Small intestine (tissue), 7 donors: Measurements from ENCODE around the gene FCHO1. TPM values are rescaled to one million over a fixed set of nuclear protein-coding genes. Genes with fewer than 3 reads are reported as not detected.
"Not testable (repeated sequence)": the region's sequence is repeated elsewhere in the genome, so short reads cannot be mapped to it uniquely, and the experiment has no call there.

Source experiments
- DNase-seq, 2 donors: peaks; one replicate each; pipeline versions ENCODE4 v3.0.0 to v3.0.0-alpha.2; 2013
- FAIRE-seq: peaks from 2 replicates; lab custom pipeline; 2012; peaks lifted over from hg19 to GRCh38; lab: Jason Lieb, UNC
- H3K27ac ChIP-seq, 3 donors: one replicate each; pipeline ENCODE4 v1.5.1; 2013; ENCODE audit warnings: low read length in 2 of 3, mild to moderate bottlenecking in 2 of 3, control low read depth in 1 of 3, inconsistent platforms in 1 of 3, low read depth in 1 of 3, moderate library complexity in 1 of 3
- H3K27me3 ChIP-seq, 3 donors: one replicate each; pipeline ENCODE4 v1.6.1; 2013; ENCODE audit warnings: low read length in 3 of 3, inconsistent platforms in 1 of 3; ENCODE audit not compliant: control insufficient read depth in 3 of 3, insufficient read depth in 3 of 3
- H3K36me3 ChIP-seq, 3 donors: one replicate each; pipeline ENCODE4 v1.6.1; 2013; ENCODE audit warnings: low read length in 3 of 3, inconsistent platforms in 1 of 3, low read depth in 1 of 3, mild to moderate bottlenecking in 1 of 3, moderate library complexity in 1 of 3; ENCODE audit not compliant: control insufficient read depth in 3 of 3, insufficient read depth in 2 of 3
- H3K4me1 ChIP-seq, 3 donors: one replicate each; pipeline ENCODE4 v1.6.1; 2013; ENCODE audit warnings: low read length in 2 of 3, inconsistent platforms in 1 of 3, low read depth in 1 of 3, mild to moderate bottlenecking in 1 of 3, moderate library complexity in 1 of 3; ENCODE audit not compliant: control insufficient read depth in 3 of 3, insufficient read depth in 2 of 3
- H3K4me3 ChIP-seq, 3 donors: one replicate each; pipeline ENCODE4 v1.5.1; 2013; ENCODE audit warnings: low read length in 3 of 3, control low read depth in 1 of 3, inconsistent platforms in 1 of 3, low read depth in 1 of 3, mild to moderate bottlenecking in 1 of 3, moderate library complexity in 1 of 3
- H3K9me3 ChIP-seq, 2 donors: one replicate each; pipeline ENCODE4 v1.6.1; 2013; ENCODE audit warnings: low read depth in 1 of 2, low read length in 1 of 2; ENCODE audit not compliant: control insufficient read depth in 2 of 2, insufficient read depth in 1 of 2
- WGBS, 3 donors: extraction: QIAGEN DNeasy Blood & Tissue Kit; methylation state at CpG; one replicate each; pipeline ENCODE4 v1.1.7; 2013; 5-methylcytosine and 5-hydroxymethylcytosine counted together
- polyA plus RNA-seq, 4 donors: library from polyadenylated mRNA; stranded (reverse) in 3 of 4; unstranded in 1 of 4; fragments of 200-250 nt in 3 of 4; fragments of 120-200 nt in 1 of 4; gene quantifications; one replicate each; pipeline versions ENCODE4 v1.2.1 to v1.2.3, GENCODE V29; 2013
- donor health status: healthy with polysubstance abuse.
- donor health status: control.
- donor health status: control.
- donor health status: Bipolar disorder and iron deficiency.
- donor health status: healthy.

FCHO1 gene
- polyA plus RNA-seq, 4 donors: 1.4 to 3.1 (median 2.2) TPM

- H3K36me3 ChIP-seq: no peaks in the 10 kb centered on the region
- H3K4me1 ChIP-seq: peaks cover 0 to 11% (median 0%) of the 10 kb centered on the region in 3 donors
- no peaks in the 10 kb centered on the region for H3K9me3 ChIP-seq
- no peak overlapping the region for H3K27ac ChIP-seq
- DNase-seq (no peak), FAIRE-seq (no peak)
- 54 to 63% (median 63%) methylated on average over 27 of the region's 27 CpGs for WGBS, 3 donors
- H3K27me3 ChIP-seq: no peaks in the 10 kb centered on the region
- H3K4me3 ChIP-seq: no peak overlapping the region
Observed at GRCh38 chr19:17775991-17776803, 24.9 kb downstream of the FCHO1 start.

- H3K9me3 ChIP-seq, H3K36me3 ChIP-seq, H3K27me3 ChIP-seq, DNase-seq, FAIRE-seq, H3K4me3 ChIP-seq, H3K27ac ChIP-seq: not testable (repeated sequence)
- 73 to 79% (median 77%) methylated on average over 10 of the region's 10 CpGs for WGBS, 3 donors
- peaks cover 0 to 11% (median 0%) of the 10 kb centered on the region in 3 donors for H3K4me1 ChIP-seq
Observed at GRCh38 chr19:17777840-17778239, 26.6 kb downstream of the FCHO1 start.

DNA sequence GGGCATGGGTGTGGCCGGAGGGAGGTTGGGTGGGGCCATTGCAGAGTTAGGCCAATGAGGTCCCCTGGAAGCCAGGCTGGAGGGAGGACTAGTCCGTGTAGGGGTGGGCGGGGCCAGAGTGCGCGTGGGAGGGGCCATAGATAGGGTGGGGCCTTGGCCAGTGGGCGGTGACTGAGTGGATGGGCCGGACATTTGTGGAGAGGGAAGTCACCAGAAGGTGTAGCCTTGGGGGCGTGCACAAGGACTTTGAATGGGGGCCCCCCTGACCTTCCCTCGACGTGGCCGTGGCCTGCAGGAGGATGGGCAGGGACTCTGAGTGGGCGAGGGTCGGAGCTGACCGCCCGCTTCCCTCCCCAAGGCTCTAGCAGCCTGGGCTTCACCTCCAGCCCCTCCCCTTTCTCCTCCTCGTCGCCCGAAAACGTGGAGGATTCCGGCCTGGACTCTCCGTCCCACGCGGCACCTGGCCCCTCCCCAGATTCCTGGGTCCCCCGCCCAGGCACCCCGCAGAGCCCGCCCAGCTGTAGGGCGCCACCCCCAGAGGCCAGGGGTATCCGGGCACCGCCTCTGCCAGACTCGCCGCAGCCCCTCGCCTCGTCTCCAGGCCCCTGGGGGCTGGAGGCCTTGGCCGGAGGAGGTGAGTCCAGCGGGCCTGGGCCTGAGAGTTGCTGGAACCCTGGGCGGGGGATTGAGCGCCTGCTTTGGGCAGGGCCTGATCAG is 27.1 kb downstream of the FCHO1 start:
- Histone ChIP-seq H3K4me1 (peaks cover 0 to 11% (median 0%) of the 10 kb centered on the region in 3 donors), H3K4me3 (peak overlapping the region in 1 of 3 donors; percentile 23), H3K9me3 (no peaks in the 10 kb centered on the region), H3K27me3 (no peaks in the 10 kb centered on the region), H3K27ac (no peak overlapping the region), H3K36me3 (no peaks in the 10 kb centered on the region)
- peak; percentile 71 to 75 for DNase-seq
- WGBS, 3 donors: 8 to 32% (median 25%) methylated on average over 28 to 37 of the region's 37 CpGs
- no peak for FAIRE-seq

DNA sequence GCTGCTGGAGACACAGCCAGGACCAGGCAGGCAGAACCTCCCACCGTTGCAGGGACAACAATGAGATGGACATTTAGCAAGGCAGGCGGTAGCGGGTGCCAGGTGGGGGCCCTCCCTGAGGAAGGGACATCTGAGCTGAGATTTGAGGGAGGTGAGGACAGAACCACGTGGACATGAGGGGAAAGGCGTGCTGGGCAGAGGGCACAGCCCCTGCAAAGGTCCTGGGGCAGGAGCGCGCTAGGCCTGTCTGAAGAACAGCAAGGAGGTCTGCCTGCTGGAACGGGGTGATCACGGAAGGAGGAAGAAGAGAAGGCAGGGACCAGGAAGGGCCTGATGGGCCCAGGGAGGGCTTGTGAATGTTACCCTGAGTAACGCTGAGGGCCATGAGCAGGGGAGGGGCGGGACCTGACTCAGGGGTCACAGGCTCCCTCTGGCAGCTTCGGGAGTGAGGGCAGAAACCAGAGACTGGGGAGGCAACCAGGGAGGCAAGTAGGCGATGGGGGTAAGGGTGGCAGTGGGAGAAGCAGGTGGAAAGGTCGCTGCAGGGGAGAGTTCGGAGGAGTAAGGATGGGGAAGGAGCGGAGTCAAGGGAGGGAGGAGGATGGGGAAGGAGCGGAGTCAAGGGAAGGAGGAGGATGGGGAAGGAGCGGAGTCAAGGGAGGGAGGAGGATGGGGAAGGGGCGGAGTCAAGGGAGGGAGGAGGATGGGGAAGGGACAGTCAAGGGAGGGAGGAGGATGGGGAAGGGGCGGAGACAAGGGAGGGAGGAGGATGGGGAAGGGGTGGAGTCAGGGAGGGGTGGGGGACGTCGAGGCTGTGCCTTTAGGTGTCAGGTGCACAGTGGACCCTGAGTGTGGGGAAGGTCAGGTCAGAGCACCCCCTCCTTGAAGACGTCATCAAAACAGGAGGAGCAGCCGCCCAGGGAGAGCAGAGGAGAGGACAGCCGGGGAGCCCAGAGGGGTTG is 28.0 kb downstream of the FCHO1 start:
- H3K36me3 ChIP-seq: peaks cover 0 to 2% (median 0%) of the 10 kb centered on the region in 3 donors
- 17 to 29% (median 28%) methylated on average over 24 to 25 of the region's 25 CpGs for WGBS, 3 donors
- peaks cover 0 to 16% (median 0%) of the 10 kb centered on the region in 3 donors for H3K4me1 ChIP-seq
- no peaks in the 10 kb centered on the region for H3K27me3 ChIP-seq
- no peak overlapping the region for H3K27ac ChIP-seq
- FAIRE-seq (no peak), DNase-seq (peak in 1 of 2 donors; percentile 51)
- H3K9me3 ChIP-seq: no peaks in the 10 kb centered on the region
- H3K4me3 ChIP-seq: peak overlapping the region in 1 of 3 donors; percentile 23

GRCh38 chr19:17780781-17781180 is 29.5 kb downstream of the FCHO1 start:
- FAIRE-seq (no peak), DNase-seq (no peak)
- Histone ChIP-seq H3K27ac (no peak overlapping the region), H3K4me3 (no peak overlapping the region), H3K9me3 (no peaks in the 10 kb centered on the region), H3K27me3 (no peaks in the 10 kb centered on the region), H3K36me3 (peaks cover 0 to 6% (median 0%) of the 10 kb centered on the region in 3 donors), H3K4me1 (peaks cover 0 to 16% (median 0%) of the 10 kb centered on the region in 3 donors)
- WGBS, 3 donors: 92 to 94% (median 93%) methylated on average over 2 of the region's 2 CpGs

- not testable (repeated sequence) for H3K4me3 ChIP-seq, H3K36me3 ChIP-seq, DNase-seq, H3K27me3 ChIP-seq, H3K27ac ChIP-seq, H3K9me3 ChIP-seq, FAIRE-seq
- peaks cover 0 to 11% (median 0%) of the 10 kb centered on the region in 3 donors for H3K4me1 ChIP-seq
- WGBS, 3 donors: 54 to 78% (median 62%) methylated on average over 5 of the region's 5 CpGs
Observed at GRCh38 chr19:17783721-17784120, 32.4 kb downstream of the FCHO1 start.

DNA sequence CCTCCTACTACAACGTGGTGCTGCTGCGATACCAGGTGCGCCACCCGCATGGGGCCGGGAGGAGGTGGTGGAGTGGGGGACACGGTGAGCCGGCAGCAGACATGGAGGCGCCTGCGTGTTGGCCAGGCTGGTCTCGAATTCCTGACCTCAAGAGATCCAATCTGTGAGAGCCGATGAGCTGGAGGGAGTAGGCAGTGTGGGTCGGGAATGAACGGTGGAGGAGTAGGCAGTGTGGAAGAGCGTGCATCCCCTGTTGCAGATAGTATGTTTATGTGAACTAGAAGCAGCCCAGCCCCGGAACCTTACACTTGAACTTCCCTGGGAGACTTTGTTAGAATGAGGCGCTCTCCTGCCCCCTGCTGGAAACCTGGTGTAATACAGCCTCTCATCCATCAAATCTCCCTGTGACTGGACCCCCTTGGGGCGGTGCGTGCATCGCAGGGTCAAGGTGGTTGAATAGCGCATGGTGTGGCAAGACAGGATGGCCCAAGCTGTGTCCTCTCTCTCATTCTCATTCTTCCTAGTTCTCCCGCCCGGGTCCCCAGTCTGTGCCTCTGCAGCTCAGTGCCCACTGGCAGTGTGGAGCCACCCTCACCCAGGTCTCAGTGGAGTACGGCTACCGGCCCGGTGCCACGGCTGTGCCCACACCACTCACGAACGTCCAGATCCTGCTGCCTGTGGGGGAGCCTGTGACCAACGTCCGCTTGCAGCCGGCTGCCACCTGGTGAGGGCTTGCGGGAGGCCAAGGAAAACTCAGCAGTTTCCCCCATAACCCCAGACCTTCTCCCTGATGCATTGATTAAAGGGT is 33.1 kb downstream of the FCHO1 start:
- Histone ChIP-seq H3K27me3 (no peaks in the 10 kb centered on the region), H3K36me3 (peaks cover 0 to 8% (median 0%) of the 10 kb centered on the region in 3 donors), H3K27ac (no peak overlapping the region), H3K4me3 (no peak overlapping the region), H3K9me3 (no peaks in the 10 kb centered on the region), H3K4me1 (peaks cover 0 to 4% (median 0%) of the 10 kb centered on the region in 3 donors)
- peak; percentile 77 to 80 for DNase-seq
- FAIRE-seq: no peak
- 25 to 50% (median 44%) methylated on average over 31 to 32 of the region's 32 CpGs for WGBS, 3 donors
